ENCODE measurements around the gene HMGCS2.

Gene HMGCS2

DNA sequence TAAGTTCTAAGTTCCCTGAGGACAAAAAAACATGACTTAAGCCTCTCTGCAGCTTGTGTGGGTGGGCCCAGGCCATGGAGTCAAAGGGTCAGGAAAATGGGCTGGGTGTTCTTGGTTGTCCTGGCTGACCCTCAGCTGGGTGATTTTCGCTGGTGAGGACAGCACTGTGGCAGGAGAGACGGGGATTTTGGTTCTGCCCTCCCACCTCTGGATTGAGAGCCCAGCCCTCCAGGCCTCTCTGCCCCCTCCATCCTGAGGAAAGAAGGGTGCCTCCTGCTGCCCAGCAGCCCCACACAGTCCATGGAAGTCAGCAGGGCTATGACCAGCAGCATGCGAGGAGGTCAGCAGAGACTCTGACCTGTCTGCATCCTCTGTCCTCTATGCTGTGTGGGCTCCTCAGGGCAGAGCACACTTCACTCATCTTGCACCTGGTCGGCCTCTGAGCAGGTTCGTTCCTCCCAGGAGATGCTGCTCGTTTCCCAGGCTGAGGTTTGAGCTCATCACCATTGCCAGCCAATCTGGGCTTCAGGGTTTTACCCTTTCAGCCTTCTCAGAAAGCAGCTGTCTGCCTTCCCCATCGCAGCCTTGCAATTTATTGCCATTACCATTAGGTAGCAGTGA, 30.5 kb downstream of the HMGCS2 start:
- TF ChIP-seq, protein P1, sequence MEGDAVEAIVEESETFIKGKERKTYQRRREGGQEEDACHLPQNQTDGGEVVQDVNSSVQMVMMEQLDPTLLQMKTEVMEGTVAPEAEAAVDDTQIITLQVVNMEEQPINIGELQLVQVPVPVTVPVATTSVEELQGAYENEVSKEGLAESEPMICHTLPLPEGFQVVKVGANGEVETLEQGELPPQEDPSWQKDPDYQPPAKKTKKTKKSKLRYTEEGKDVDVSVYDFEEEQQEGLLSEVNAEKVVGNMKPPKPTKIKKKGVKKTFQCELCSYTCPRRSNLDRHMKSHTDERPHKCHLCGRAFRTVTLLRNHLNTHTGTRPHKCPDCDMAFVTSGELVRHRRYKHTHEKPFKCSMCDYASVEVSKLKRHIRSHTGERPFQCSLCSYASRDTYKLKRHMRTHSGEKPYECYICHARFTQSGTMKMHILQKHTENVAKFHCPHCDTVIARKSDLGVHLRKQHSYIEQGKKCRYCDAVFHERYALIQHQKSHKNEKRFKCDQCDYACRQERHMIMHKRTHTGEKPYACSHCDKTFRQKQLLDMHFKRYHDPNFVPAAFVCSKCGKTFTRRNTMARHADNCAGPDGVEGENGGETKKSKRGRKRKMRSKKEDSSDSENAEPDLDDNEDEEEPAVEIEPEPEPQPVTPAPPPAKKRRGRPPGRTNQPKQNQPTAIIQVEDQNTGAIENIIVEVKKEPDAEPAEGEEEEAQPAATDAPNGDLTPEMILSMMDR (IDR thresholded peaks at IDR 0.05; ENCODE audit: low read depth, low read length) = no peak
- no peak overlapping the region for H3K4me3 ChIP-seq (ENCODE audit: low read depth, low read length)

DNA sequence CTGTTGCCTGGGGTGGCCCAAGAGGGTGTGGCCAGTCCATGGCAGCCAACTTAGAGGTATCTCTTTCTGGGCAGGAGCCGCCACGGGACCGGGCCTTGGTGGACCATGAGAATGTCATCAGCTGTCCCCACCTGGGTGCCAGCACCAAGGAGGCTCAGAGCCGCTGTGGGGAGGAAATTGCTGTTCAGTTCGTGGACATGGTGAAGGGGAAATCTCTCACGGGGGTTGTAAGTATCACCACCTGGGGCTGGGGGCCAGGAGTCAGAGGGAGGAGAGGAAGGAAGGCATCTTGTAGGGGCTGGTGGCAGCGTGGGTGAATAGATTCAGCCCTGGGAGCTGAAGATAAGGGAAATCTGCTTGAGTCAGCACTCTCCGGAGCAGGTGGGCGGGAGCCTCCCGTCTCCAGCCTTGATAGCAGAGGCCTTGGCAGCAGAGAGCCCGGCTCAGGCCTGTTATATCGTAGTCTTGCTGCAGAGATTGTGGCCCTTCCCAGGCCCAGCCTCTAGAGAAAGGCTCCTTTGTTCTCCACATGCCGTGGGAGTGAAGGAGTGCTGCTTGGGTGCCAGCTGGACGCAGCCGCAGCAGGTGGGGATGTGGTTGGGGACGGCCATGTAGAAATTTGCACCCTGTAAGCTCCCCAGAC, 31.5 kb downstream of the HMGCS2 start:
- no peak overlapping the region for H3K4me3 ChIP-seq (ENCODE audit: low read depth, low read length)
- TF ChIP-seq, protein P1 (IDR thresholded peaks at IDR 0.05; ENCODE audit: low read depth, low read length) = no peak

DNA sequence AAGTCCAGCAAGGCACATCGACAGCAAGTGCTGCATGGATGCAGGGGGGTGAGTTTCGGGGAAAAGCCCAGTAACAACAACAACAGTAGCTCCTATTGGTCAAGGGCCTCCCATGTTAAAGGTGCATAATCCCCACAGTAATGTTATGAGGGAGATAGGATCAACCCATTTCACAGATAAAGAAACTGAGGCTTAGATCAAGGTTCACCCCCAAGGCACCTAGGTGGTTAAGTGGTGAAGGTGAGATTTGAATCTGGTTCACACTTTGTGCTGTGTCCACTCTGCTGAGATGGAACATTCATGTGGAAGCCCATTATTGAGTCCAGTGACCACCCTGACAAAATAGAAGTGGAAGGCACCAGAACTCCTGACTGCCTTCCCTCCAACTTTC, 32.1 kb downstream of the HMGCS2 start:
- H3K4me3 ChIP-seq (ENCODE audit: low read depth, low read length) = no peak overlapping the region
- TF ChIP-seq, protein P1 (IDR thresholded peaks at IDR 0.05; ENCODE audit: low read depth, low read length) = no peak

DNA sequence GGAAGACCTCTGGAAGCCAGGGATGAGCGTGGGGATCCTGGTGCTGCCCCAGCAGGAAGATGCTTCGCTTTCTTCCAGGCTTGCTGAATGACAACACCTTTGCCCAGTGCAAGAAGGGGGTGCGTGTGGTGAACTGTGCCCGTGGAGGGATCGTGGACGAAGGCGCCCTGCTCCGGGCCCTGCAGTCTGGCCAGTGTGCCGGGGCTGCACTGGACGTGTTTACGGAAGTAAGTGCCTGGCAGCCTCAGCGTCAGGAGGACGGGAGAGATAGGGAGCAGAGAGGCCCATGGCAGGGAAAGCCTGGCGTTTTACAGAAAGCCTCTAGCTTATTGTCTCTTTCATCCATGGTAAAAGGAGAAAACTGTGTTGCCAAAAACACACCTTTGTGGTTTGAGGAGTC, 33.5 kb downstream of the HMGCS2 start:
- no peak overlapping the region for H3K4me3 ChIP-seq (ENCODE audit: low read depth, low read length)
- TF ChIP-seq, protein P1 (IDR thresholded peaks at IDR 0.05; ENCODE audit: low read depth, low read length) = no peak

DNA sequence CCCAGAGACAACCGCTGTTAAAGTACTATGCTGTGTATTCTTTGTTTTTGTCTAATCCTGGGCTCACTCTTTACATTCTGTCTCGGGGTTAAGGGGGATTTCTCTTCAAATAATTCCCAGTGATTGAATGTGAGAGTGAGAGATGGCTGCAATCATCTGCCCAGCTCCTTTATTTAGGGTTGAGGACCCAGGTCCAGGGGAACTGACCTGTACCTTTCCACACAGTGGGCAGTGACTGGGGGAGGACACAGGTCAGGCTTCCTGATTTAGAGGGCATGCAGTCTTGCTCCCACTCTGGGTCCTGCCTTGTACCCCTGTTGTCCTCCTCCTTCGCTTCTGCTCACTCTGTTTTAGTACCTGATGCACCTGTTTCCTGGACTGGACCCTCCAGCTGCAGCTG, 35.0 kb downstream of the HMGCS2 start:
- TF ChIP-seq, protein P1 (IDR thresholded peaks at IDR 0.05; ENCODE audit: low read depth, low read length) = no peak

DNA sequence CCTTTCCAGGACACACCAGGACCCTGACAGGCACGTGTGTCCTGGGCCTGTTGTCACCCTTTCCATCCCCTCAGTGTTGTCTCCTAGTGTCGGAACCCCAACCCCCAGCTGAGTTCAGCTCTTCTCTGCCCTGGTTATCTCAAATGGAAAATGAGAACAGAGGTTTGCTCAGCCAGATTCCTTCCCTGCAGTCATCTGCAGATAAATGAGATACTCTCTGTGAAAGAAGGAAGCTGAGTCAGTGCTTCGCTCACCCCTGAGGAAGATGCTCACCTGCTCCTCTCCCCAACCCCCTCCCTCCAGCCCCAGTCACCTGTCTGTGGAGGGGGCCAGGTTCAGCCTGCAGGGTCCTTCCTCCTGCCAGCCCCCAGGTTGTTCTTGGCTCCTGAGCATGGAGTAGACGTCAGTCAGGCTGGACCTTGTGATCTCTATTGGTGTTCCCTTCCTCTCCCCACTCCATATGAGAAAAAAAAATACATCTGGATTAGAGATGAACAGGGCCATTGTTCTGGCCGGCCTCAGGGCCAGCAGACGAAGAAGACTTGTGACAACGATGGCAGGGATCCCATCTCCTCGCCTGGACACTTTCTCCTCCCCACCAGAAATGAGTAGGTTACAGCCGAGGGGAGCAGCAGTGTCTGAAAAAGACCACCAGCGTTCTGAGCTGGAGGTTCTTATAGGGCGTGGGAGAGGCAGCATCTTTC, 36.1 kb downstream of the HMGCS2 start:
- TF ChIP-seq, protein P1 (IDR thresholded peaks at IDR 0.05; ENCODE audit: low read depth, low read length) = no peak
- H3K4me3 ChIP-seq (ENCODE audit: low read depth, low read length) = no peak overlapping the region

More for the DNA sequence above, 35.0 kb downstream of the HMGCS2 start:
- H3K4me3 ChIP-seq (ENCODE audit: low read depth, low read length) = no peak overlapping the region
